GM12873 (cell line): ENCODE measurements around the gene IGSF23.

Experiments
- CTCF ChIP-seq: IDR thresholded peaks from 2 replicates; pipeline ENCODE4 v1.5.1; 2012; ENCODE audit warnings: low read depth, mild to moderate bottlenecking, moderate library complexity, low read length, control low read depth; ENCODE audit not compliant: insufficient read depth; ENCODE audit errors: missing control alignments

The IGSF23 gene

GRCh38 chr19:44661904-44662303 is 48.5 kb downstream of the IGSF23 start:
- no peak for TF ChIP-seq CTCF

- no peak for TF ChIP-seq CTCF
These were observed 49.5 kb downstream of the IGSF23 start for GRCh38 chr19:44662691-44663385.

GRCh38 chr19:44663996-44664395 is 50.6 kb downstream of the IGSF23 start:
- TF ChIP-seq CTCF = no peak

- TF ChIP-seq CTCF = no peak
These were observed 51.6 kb downstream of the IGSF23 start for GRCh38 chr19:44664976-44665375.

- no peak for TF ChIP-seq CTCF
These were observed 53.6 kb downstream of the IGSF23 start for GRCh38 chr19:44666852-44667556.

- TF ChIP-seq CTCF = no peak
These were observed 55.8 kb downstream of the IGSF23 start for GRCh38 chr19:44668985-44669764.

- TF ChIP-seq CTCF = no peak
These were observed 58.0 kb downstream of the IGSF23 start, which contains the start of gene CEACAM19 for GRCh38 chr19:44671400-44671799. TSS of gene CEACAM19 (plus strand) at chr19:44671482. CDS start at chr19:44671932, 450 bp downstream.
